Measurements from ENCODE around the gene DUS1L. TPM values are rescaled to one million over a fixed set of nuclear protein-coding genes. Genes with fewer than 3 reads are reported as not detected.

Gene DUS1L
- total RNA-seq, 1 donor from 2014 or later = 97.1 TPM

DNA sequence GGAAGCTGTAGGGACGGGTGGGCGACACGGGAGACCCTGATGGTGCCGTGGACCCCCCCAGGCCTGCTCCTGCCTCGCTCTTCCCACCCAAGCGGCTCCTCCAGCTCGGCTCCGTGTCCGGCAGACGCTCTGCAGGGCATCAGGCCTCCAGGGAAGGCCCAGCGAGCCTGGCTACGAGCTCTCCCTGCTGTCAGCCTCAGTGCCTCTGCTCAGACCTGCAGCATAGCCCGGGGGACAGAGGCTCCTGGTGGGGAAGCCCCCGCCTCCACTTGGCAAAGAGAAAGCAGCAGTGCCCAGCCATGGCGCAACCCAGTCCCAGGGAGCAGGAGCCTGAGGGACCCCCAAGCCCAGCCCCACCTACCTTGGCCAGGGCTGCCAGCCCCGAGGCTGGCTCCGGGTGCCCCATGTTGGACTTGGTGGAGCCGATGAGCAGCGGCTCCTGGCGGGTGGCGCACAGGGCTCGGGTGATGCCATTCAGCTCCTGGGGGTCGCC, 26.5 kb upstream of the DUS1L start:
- no peak for DNase-seq (ENCODE audit: extremely low spot score, unreplicated experiment)
- H3K27ac Mint-ChIP-seq = no peak overlapping the region
- no peaks in the 10 kb centered on the region for H3K36me3 Mint-ChIP-seq
- TF ChIP-seq, protein P1, sequence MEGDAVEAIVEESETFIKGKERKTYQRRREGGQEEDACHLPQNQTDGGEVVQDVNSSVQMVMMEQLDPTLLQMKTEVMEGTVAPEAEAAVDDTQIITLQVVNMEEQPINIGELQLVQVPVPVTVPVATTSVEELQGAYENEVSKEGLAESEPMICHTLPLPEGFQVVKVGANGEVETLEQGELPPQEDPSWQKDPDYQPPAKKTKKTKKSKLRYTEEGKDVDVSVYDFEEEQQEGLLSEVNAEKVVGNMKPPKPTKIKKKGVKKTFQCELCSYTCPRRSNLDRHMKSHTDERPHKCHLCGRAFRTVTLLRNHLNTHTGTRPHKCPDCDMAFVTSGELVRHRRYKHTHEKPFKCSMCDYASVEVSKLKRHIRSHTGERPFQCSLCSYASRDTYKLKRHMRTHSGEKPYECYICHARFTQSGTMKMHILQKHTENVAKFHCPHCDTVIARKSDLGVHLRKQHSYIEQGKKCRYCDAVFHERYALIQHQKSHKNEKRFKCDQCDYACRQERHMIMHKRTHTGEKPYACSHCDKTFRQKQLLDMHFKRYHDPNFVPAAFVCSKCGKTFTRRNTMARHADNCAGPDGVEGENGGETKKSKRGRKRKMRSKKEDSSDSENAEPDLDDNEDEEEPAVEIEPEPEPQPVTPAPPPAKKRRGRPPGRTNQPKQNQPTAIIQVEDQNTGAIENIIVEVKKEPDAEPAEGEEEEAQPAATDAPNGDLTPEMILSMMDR (conservative IDR thresholded peaks at IDR 0.05) = no peak
- H3K27me3 Mint-ChIP-seq = no peaks in the 10 kb centered on the region
- no peaks in the 10 kb centered on the region for H3K9me3 Mint-ChIP-seq
- no peak overlapping the region for H3K4me3 Mint-ChIP-seq
- H3K4me1 Mint-ChIP-seq (ENCODE audit: unreplicated experiment) = no peaks in the 10 kb centered on the region

DNA sequence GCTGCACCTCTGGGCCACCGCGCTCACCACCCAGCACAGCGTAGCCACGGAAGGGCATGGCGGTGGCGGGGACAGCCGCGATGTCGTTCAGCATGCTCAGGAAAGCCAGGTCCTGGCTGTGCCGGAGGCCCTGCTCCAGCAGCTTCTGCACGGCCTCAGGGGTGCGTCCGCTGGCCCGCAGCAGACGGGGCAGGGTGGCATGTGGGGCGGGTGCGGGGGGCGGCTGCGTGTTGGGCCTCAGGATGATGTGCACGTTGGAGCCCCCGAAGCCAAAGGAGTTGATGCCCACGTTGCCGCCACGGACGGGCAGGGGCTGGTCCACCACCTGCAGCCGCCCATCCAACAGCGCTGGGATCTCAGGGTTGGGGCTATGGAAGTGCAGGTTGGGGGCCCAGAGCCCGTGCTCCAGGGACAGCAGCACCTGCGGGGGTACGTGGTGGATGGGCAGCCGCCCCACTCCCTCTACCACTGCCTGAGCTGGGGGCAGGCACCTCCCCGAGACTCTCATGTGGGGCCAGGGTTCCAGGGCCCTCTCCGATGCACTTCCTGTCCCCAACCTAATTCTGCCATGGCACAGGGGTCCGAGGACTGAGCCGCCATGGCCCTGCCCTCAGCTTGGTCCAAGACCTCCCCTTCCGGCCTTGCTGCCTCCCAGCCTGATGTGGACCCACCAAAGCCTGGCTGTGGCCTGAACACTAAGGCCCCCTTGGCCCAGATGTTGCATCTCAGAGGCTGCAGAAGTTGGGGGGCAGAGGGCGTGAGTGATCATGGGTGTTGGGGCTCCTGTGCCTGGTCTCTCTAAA, 25.9 kb upstream of the DUS1L start:
- H3K4me3 Mint-ChIP-seq = no peak overlapping the region

DNA sequence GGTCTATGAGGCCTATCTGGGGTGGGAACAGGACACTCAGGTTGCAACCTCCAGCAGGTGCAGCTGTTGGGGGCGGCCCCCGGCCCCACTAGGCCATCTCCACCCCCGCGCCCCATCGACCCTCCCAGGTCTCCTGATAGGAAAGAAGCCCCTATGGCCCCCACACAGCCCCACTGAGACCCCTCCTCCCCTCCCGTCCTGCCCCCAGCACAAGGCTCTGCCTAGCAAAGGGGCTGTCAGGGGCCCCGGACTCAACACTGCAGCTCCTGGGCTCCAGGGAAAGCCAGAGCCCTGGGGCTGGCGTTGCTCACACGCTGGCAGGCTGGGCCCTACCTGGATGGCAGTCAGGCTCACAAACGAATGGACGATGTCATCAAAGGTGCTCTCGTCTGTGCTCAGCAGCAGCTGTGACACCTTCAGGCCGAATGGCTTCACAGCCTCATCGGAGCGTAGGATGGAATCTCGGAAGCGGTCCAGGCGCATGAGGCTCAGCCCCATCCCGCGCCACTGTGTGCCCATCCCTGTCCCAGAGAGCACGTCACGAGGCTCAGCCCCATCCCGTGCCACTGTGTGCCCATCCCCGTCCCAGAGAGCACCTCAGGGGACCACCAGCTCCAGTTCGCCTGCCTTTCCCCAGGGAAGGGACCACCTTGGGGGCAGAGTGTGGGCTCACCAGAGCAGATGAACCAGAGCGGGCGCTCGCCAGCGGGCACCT, 25.1 kb upstream of the DUS1L start:
- no peak overlapping the region for H3K4me3 Mint-ChIP-seq
- no peaks in the 10 kb centered on the region for H3K36me3 Mint-ChIP-seq
- no peaks in the 10 kb centered on the region for H3K27me3 Mint-ChIP-seq

More for the DNA sequence above, 25.9 kb upstream of the DUS1L start:
- Mint-ChIP-seq H3K9me3 (no peaks in the 10 kb centered on the region), H3K36me3 (no peaks in the 10 kb centered on the region), H3K27ac (no peak overlapping the region), H3K4me1 (ENCODE audit: unreplicated experiment) (no peaks in the 10 kb centered on the region), H3K27me3 (no peaks in the 10 kb centered on the region)
- TF ChIP-seq, protein P1 (conservative IDR thresholded peaks at IDR 0.05) = no peak
- no peak for DNase-seq (ENCODE audit: extremely low spot score, unreplicated experiment)

DNA sequence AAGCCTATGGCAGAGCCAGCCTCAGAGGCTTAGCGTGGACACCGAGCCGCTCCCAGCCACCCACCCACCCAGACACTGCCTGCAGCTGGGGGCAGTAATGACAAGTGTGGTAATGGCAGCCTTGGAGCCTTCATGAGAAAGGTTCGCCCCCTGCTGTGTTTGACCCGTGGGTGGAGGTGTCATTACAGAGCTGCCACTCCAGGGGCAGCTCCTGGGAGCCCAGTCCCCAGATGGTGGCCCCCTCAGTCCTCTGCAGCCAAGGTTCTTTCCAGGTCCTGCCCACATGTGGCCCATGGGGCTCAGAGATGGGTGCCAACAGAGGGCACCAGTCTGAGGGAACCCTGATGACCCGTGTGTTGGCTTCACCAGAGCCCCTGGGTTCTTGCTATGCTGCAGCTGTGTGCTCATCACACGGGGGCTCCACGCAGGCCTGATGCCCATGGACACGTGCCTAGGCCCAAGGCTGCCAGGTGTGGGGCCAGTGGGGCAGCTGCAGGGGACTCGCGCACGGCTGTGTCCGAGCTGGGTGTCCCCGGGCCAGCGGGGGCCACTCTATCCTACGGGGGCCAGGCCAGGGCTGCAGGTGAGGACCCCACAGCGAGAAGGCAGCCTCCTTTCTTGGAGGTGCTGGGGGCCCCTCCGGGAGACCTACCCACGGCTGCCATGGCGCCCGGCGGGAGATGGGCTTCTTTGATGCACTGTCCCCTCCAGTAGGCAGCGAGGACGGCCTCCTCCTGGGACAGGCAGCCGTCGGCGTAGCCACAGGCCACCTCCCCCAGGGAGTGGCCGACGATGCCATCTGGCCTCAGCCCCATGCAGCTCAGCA, 24.3 kb upstream of the DUS1L start:
- Mint-ChIP-seq H3K4me1 (ENCODE audit: unreplicated experiment) (no peaks in the 10 kb centered on the region), H3K9me3 (no peaks in the 10 kb centered on the region), H3K27me3 (no peaks in the 10 kb centered on the region), H3K27ac (no peak overlapping the region), H3K4me3 (no peak overlapping the region), H3K36me3 (no peaks in the 10 kb centered on the region)
- TF ChIP-seq, protein P1 (conservative IDR thresholded peaks at IDR 0.05) = no peak
- DNase-seq (ENCODE audit: extremely low spot score, unreplicated experiment) = no peak

More for the DNA sequence above, 25.1 kb upstream of the DUS1L start:
- Mint-ChIP-seq H3K4me1 (ENCODE audit: unreplicated experiment) (no peaks in the 10 kb centered on the region), H3K9me3 (no peaks in the 10 kb centered on the region), H3K27ac (no peak overlapping the region)
- TF ChIP-seq, protein P1 (conservative IDR thresholded peaks at IDR 0.05) = no peak
- no peak for DNase-seq (ENCODE audit: extremely low spot score, unreplicated experiment)

Data from type B pancreatic cell (in vitro differentiated cells).